Measurements from ENCODE around the gene HCFC2.
"Not testable (repeated sequence)": the region's sequence is repeated elsewhere in the genome, so short reads cannot be mapped to it uniquely, and the experiment has no call there.

HCFC2 gene

GRCh38 chr12:104064031-104064841 lies at the start of gene HCFC2:
TSS of gene HCFC2 (plus strand) at chr12:104064531. CDS start at chr12:104064561, 30 bp downstream.
- DNase-seq: peak; percentile 90

- DNase-seq: not testable (repeated sequence)
These were observed 42.5 kb upstream of the HCFC2 start for GRCh38 chr12:104021862-104022261.

GRCh38 chr12:104022786-104023185 lies 41.5 kb upstream of the HCFC2 start:
- no peak for DNase-seq

- no peak for DNase-seq
These were observed 40.6 kb upstream of the HCFC2 start for GRCh38 chr12:104023710-104024109.

- no peak for DNase-seq
These were observed 40.0 kb upstream of the HCFC2 start for GRCh38 chr12:104024348-104024747.

GRCh38 chr12:104025771-104026170 lies 38.6 kb upstream of the HCFC2 start:
- DNase-seq: no peak

- DNase-seq: no peak
These were observed 37.3 kb upstream of the HCFC2 start for GRCh38 chr12:104026841-104027599.

- not testable (repeated sequence) for DNase-seq
These were observed 33.7 kb upstream of the HCFC2 start for GRCh38 chr12:104030596-104030995.

- DNase-seq: not testable (repeated sequence)
These were observed 28.2 kb upstream of the HCFC2 start for GRCh38 chr12:104036143-104036542.

- not testable (repeated sequence) for DNase-seq
These were observed 24.6 kb upstream of the HCFC2 start for GRCh38 chr12:104039769-104040168.

- DNase-seq: no peak
These were observed 21.8 kb upstream of the HCFC2 start for GRCh38 chr12:104042580-104042979.

GRCh38 chr12:104044158-104044557 lies 20.2 kb upstream of the HCFC2 start:
- no peak for DNase-seq

GRCh38 chr12:104046306-104046705 lies 18.0 kb upstream of the HCFC2 start:
- no peak for DNase-seq

GRCh38 chr12:104048162-104048561 lies 16.2 kb upstream of the HCFC2 start:
- no peak for DNase-seq

GRCh38 chr12:104048811-104049210 lies 15.5 kb upstream of the HCFC2 start:
- DNase-seq: no peak

- no peak for DNase-seq
These were observed 14.9 kb upstream of the HCFC2 start for GRCh38 chr12:104049278-104049902.

- DNase-seq: no peak
These were observed 14.4 kb upstream of the HCFC2 start, which contains the start of gene GLT8D2 for GRCh38 chr12:104049903-104050356. TSS of gene GLT8D2 (minus strand) at chr12:104050187. CDS start at chr12:104019648, 30,539 bp downstream.

- DNase-seq: no peak
These were observed 13.9 kb upstream of the HCFC2 start for GRCh38 chr12:104050436-104050835.

GRCh38 chr12:104054681-104055346 lies 9.5 kb upstream of the HCFC2 start:
- DNase-seq: no peak

- DNase-seq: no peak
These were observed 8.5 kb upstream of the HCFC2 start for GRCh38 chr12:104055686-104056388.

- no peak for DNase-seq
These were observed 7.8 kb upstream of the HCFC2 start for GRCh38 chr12:104056419-104056972.

- no peak for DNase-seq
These were observed 6.5 kb upstream of the HCFC2 start for GRCh38 chr12:104057771-104058197.
